ENCODE data around the gene MAP2K5. TPM values are rescaled to one million over a fixed set of nuclear protein-coding genes. Genes with fewer than 3 reads are reported as not detected.
A peak's percentile ranks its signal among the peaks of the same experiment; 100 is the strongest.

Gene MAP2K5
- total RNA-seq, 2 experiments from 2014 or later: 22.2 to 27.9 TPM

DNA sequence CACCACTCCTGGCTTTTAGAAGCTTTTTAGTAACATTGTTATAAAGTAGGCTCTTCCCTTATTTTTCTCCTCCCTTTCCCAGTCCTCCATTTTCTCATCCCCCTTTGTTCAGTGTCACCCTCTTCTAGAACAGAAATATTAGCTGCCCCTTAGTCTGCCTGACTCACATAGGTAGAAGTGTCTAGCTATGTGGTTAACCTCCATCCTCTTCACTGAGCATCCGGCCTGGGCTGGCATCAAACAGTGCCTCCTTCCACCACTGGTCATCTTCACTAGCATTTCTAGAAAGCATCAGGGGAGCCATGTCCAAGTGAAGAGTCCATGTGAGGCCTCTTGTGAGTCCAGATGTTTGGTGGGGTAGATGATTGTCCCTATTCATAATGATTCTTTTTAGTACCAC is 212.8 kb downstream of the MAP2K5 start:
- no peaks in the 10 kb centered on the region for H3K9me3 ChIP-seq (ENCODE audit: control insufficient read depth in 1 of 2, insufficient read depth in 1 of 2, low read length in 2 of 2)
- no peaks in the 10 kb centered on the region for H3K27me3 ChIP-seq (ENCODE audit: control insufficient read depth in 1 of 2, insufficient read depth in 2 of 2, low read length in 2 of 2)
- peak in 1 of 14 experiments; percentile 26 for DNase-seq
- H3K27ac ChIP-seq (ENCODE audit: low read depth in 1 of 2, low read length in 2 of 2): no peak overlapping the region
- no peaks in the 10 kb centered on the region for H3K9me3 Mint-ChIP-seq
- H3K4me3 ChIP-seq (ENCODE audit: low read length): no peak overlapping the region
- CTCF ChIA-PET: interaction anchor here (1.0 kb wide), 1 partner anchor 9 kb away, joined by 3 read pairs; no protein-coding TSS in a partner anchor
- no peaks in the 10 kb centered on the region for H3K36me3 ChIP-seq (ENCODE audit: insufficient read depth, low read length)
- peaks cover 28% of the 10 kb centered on the region for H3K4me1 ChIP-seq (ENCODE audit: insufficient read depth, low read length)
- intact Hi-C loops (cut with DNase I, micrococcal nuclease): no loop called here
- H3K27ac Mint-ChIP-seq: peak overlapping the region; percentile 55
- H3K4me1 Mint-ChIP-seq (ENCODE audit: low read depth): peaks cover 68% of the 10 kb centered on the region
- no peak for ATAC-seq (ENCODE audit: poor library complexity)
- H3K4me3 Mint-ChIP-seq: no peak overlapping the region
- H3K27me3 Mint-ChIP-seq: no peaks in the 10 kb centered on the region
- H3K36me3 Mint-ChIP-seq (ENCODE audit: low read depth): no peaks in the 10 kb centered on the region
- POLR2A ChIA-PET: interaction anchor here (1.3 to 3.0 kb wide), 2 partner anchors 9 to 21 kb away, joined by 3 to 18 read pairs; no protein-coding TSS in a partner anchor
- TF ChIP-seq, protein P1, sequence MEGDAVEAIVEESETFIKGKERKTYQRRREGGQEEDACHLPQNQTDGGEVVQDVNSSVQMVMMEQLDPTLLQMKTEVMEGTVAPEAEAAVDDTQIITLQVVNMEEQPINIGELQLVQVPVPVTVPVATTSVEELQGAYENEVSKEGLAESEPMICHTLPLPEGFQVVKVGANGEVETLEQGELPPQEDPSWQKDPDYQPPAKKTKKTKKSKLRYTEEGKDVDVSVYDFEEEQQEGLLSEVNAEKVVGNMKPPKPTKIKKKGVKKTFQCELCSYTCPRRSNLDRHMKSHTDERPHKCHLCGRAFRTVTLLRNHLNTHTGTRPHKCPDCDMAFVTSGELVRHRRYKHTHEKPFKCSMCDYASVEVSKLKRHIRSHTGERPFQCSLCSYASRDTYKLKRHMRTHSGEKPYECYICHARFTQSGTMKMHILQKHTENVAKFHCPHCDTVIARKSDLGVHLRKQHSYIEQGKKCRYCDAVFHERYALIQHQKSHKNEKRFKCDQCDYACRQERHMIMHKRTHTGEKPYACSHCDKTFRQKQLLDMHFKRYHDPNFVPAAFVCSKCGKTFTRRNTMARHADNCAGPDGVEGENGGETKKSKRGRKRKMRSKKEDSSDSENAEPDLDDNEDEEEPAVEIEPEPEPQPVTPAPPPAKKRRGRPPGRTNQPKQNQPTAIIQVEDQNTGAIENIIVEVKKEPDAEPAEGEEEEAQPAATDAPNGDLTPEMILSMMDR (IDR thresholded peaks at IDR 0.05): no peak

DNA sequence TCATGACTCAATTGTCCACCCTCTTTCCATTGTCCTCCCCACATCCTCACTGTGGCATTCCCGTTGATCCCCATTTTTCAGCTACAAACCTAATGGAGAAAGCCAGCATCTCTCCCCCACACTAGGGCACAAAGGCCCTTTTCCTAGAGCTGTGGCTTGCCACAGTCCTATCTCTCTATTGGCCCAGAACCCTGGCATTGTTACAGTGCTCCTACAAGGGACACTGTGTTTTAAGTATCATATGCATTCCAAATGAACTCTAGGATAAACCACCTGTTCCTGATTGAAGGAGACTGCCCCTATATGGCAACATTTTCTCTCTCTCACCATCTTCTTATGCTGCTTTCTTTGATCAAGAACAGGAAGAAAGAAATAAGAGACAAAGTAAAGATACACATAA is 213.4 kb downstream of the MAP2K5 start:
- H3K36me3 Mint-ChIP-seq (ENCODE audit: low read depth): no peaks in the 10 kb centered on the region
- H3K27ac Mint-ChIP-seq: peak overlapping the region; percentile 55
- peaks cover 64% of the 10 kb centered on the region for H3K4me1 Mint-ChIP-seq (ENCODE audit: low read depth)
- H3K9me3 ChIP-seq (ENCODE audit: control insufficient read depth in 1 of 2, insufficient read depth in 1 of 2, low read length in 2 of 2): no peaks in the 10 kb centered on the region
- no peak overlapping the region for H3K4me3 Mint-ChIP-seq
- ChIA-PET CTCF (interaction anchor here (1.0 kb wide), 1 partner anchor 9 kb away, joined by 3 read pairs; no protein-coding TSS in a partner anchor), POLR2A (interaction anchor here (1.3 to 3.0 kb wide), 2 partner anchors 10 to 22 kb away, joined by 3 to 18 read pairs; no protein-coding TSS in a partner anchor)
- H3K4me1 ChIP-seq (ENCODE audit: insufficient read depth, low read length): peaks cover 33% of the 10 kb centered on the region
- ATAC-seq (ENCODE audit: poor library complexity) (no peak), DNase-seq (no peak)
- H3K9me3 Mint-ChIP-seq: no peaks in the 10 kb centered on the region
- H3K27me3 ChIP-seq (ENCODE audit: control insufficient read depth in 1 of 2, insufficient read depth in 2 of 2, low read length in 2 of 2): no peaks in the 10 kb centered on the region
- TF ChIP-seq, protein P1 (IDR thresholded peaks at IDR 0.05): no peak
- H3K4me3 ChIP-seq (ENCODE audit: low read length): no peak overlapping the region
- H3K27ac ChIP-seq (ENCODE audit: low read depth in 1 of 2, low read length in 2 of 2): no peak overlapping the region
- intact Hi-C loops (cut with DNase I, micrococcal nuclease): no loop called here
- H3K27me3 Mint-ChIP-seq: no peaks in the 10 kb centered on the region
- no peaks in the 10 kb centered on the region for H3K36me3 ChIP-seq (ENCODE audit: insufficient read depth, low read length)

DNA sequence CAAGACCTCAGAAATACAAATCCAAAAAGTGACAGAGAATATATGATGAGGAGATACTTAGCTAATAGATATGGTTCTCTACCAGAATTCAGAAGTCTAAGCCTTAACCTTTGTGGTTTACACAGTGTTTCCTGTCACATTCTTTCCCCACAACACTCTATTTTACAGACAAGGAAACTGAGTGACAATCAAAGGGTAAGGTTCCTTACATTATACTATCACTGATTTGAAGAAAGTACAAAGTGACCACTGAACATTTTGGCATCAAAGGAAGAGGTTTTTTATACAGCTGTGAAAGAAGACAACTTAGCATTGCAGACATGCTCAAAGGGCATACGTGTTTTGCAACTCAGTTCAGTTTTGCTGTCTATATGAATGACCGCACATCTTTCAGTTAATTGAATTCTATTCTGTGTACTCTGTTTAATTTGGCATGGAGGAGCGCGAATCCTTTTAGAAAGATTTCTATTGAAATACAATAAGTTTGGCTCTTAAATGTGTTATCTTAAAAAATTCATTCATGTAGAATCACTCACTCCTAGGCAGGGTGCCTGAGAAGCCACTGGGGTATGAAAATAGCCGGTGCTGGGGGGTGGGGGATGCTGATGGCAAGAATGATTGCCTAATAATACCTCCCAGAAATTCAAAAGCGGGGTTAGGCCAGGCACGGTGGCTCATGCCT is 216.3 kb downstream of the MAP2K5 start:
- H3K4me1 ChIP-seq (ENCODE audit: insufficient read depth, low read length): peaks cover 41% of the 10 kb centered on the region
- TF ChIP-seq, protein P1 (IDR thresholded peaks at IDR 0.05): no peak
- ChIA-PET CTCF (no interaction called here), POLR2A (interaction anchor here (1.3 kb wide), 1 partner anchor 24 kb away, joined by 3 read pairs; no protein-coding TSS in a partner anchor)
- no peaks in the 10 kb centered on the region for H3K9me3 ChIP-seq (ENCODE audit: control insufficient read depth in 1 of 2, insufficient read depth in 1 of 2, low read length in 2 of 2)
- no peak overlapping the region for H3K27ac ChIP-seq (ENCODE audit: low read depth in 1 of 2, low read length in 2 of 2)
- H3K4me3 ChIP-seq (ENCODE audit: low read length): no peak overlapping the region
- intact Hi-C loops (cut with DNase I, micrococcal nuclease): no loop called here
- no peaks in the 10 kb centered on the region for H3K27me3 ChIP-seq (ENCODE audit: control insufficient read depth in 1 of 2, insufficient read depth in 2 of 2, low read length in 2 of 2)
- Mint-ChIP-seq H3K36me3 (ENCODE audit: low read depth) (no peaks in the 10 kb centered on the region), H3K4me3 (peak overlapping the region; percentile 54), H3K27me3 (no peaks in the 10 kb centered on the region), H3K9me3 (no peaks in the 10 kb centered on the region), H3K27ac (peak overlapping the region; percentile 55), H3K4me1 (ENCODE audit: low read depth) (peaks cover 89% of the 10 kb centered on the region)
- DNase-seq: peak in 3 of 14 experiments; percentile 38 to 57 (median 43)
- peak; percentile 67 for ATAC-seq (ENCODE audit: poor library complexity)
- H3K36me3 ChIP-seq (ENCODE audit: insufficient read depth, low read length): no peaks in the 10 kb centered on the region

All from CD4-positive, alpha-beta T cell (primary cell).